MG63 (cell line): Measurements from ENCODE around the gene POLR2C. TPM values are rescaled to one million over a fixed set of nuclear protein-coding genes. Genes with fewer than 3 reads are reported as not detected.
A peak's percentile ranks its signal among the peaks of the same experiment; 100 is the strongest.
"Not testable (repeated sequence)": the region's sequence is repeated elsewhere in the genome, so short reads cannot be mapped to it uniquely, and the experiment has no call there.

ENCODE experiments used
- DNase-seq: peaks from one replicate; pipeline ENCODE4 v3.0.0-alpha.2; 2020
- H3K27me3 ChIP-seq: fragments of 250-450 bp; sonication (Bioruptor Pico); 2 replicates; pipeline ENCODE4 v1.5.1; 2020; ENCODE audit warnings: mild to moderate bottlenecking, moderate library complexity
- H3K36me3 ChIP-seq: fragments of 250-450 bp; sonication (Bioruptor Pico); 2 replicates; pipeline ENCODE4 v1.5.1; 2020; ENCODE audit warnings: mild to moderate bottlenecking, moderate library complexity
- H3K4me3 ChIP-seq: fragments of 250-450 bp; sonication (Bioruptor Pico); 2 replicates; pipeline ENCODE4 v1.5.1; 2020; ENCODE audit warnings: mild to moderate bottlenecking, moderate library complexity
- H3K9me3 ChIP-seq: fragments of 250-450 bp; sonication (Bioruptor Pico); 2 replicates; pipeline ENCODE4 v1.5.1; 2020; ENCODE audit warnings: mild to moderate bottlenecking, moderate library complexity
- total RNA-seq: library from RNA; depleted of rRNA; stranded (reverse); fragments of >200 nt; shearing (Covaris generic); gene quantifications from 2 replicates; pipeline ENCODE4 v1.2.3, GENCODE V29; 2014; ENCODE audit warnings: low replicate concordance; rRNA removed

Gene POLR2C
- total RNA-seq = 482 TPM in 2 replicates

- Histone ChIP-seq H3K4me3 (peak within 1 kb of the TSS; percentile 84), H3K9me3 (no peaks in the 10 kb centered on the region), H3K36me3 (peaks cover 82% of the 10 kb centered on the region), H3K27me3 (no peaks in the 10 kb centered on the region)
- peak; percentile 96 for DNase-seq
Measured at GRCh38 chr16:57462209-57462977, at the start of gene POLR2C. TSS of gene POLR2C (plus strand) at chr16:57462679. CDS start at chr16:57462725, 46 bp downstream.

GRCh38 chr16:57413301-57413730 is 49.2 kb upstream of the POLR2C start:
- no peaks in the 10 kb centered on the region for H3K36me3 ChIP-seq

GRCh38 chr16:57413733-57414132 is 48.7 kb upstream of the POLR2C start:
- Histone ChIP-seq H3K27me3 (peaks cover 11% of the 10 kb centered on the region), H3K4me3 (no peak overlapping the region), H3K36me3 (no peaks in the 10 kb centered on the region), H3K9me3 (no peaks in the 10 kb centered on the region)
- DNase-seq = no peak

More at GRCh38 chr16:57413301-57413730, 49.2 kb upstream of the POLR2C start:
- no peaks in the 10 kb centered on the region for H3K9me3 ChIP-seq
- peaks cover 11% of the 10 kb centered on the region for H3K27me3 ChIP-seq
- no peak overlapping the region for H3K4me3 ChIP-seq
- DNase-seq = no peak

DNA sequence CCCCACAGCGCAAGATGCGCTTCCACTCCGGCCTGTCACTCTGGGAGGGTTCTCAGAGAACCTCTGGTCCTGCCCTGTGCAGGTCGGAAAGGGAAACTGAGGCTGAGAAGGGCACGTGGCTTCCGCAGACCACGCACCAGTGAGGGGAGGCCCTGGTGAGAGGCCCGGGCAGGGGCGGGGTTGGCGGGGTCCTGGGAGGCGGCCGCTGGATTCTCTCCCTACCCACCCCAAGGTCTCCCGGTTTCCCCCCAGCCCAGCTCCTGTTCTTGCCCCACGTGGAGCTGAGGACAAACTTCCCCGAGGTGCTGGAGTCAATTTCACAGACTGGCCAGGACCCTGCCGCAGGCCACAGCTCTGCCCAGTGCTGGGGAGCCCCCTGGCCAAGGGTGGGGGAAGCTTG is 46.4 kb upstream of the POLR2C start:
- Histone ChIP-seq H3K27me3 (peaks cover 5% of the 10 kb centered on the region), H3K36me3 (no peaks in the 10 kb centered on the region), H3K4me3 (no peak overlapping the region), H3K9me3 (no peaks in the 10 kb centered on the region)
- no peak for DNase-seq

GRCh38 chr16:57419506-57419905 is 43.0 kb upstream of the POLR2C start:
- H3K36me3 ChIP-seq = no peaks in the 10 kb centered on the region
- no peaks in the 10 kb centered on the region for H3K9me3 ChIP-seq
- H3K4me3 ChIP-seq = no peak overlapping the region
- no peaks in the 10 kb centered on the region for H3K27me3 ChIP-seq
- no peak for DNase-seq

DNA sequence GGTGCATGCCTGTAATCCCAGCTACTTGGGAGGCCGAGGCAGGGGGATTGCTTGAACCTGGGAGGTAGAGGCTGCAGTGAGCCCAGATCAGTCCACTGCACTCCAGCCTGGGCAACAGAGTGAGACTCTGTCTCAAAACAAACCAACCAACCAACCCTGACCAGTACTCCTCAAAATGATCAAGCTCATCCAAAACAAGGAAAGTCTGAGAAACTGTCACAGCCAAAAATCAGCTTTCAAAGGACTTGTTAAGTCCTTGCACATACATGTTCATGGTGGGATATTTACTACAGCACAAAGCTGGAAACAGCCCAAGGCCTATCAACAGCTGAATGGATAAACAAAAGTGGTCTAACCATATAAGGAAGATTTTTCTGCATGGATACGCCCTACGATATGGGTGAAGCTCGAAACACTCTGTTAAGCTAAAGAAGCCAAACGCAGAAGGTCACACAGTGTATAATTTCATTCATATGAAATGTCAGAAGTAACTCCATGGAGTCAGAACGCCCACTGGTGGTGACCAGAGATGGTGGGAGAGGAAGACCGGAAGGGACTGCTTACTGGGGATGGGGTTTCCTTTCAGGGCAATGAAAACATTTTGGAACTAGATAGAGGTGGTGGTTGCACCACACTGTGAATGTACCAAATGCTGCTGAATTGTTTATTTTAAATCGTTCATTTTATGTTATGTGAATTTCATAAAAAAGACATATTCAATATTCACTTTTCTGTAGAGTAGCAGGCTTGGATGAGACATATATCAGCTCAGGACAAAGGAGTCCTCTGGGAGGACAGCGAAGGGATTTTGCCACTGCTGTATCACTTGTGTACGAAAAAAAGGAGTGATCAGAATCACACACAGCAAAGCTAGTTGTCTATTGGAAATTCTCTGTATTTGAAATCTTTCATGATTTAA is 40.2 kb upstream of the POLR2C start:
- Histone ChIP-seq H3K36me3 (peaks cover 9% of the 10 kb centered on the region), H3K27me3 (no peaks in the 10 kb centered on the region), H3K9me3 (no peaks in the 10 kb centered on the region), H3K4me3 (no peak overlapping the region)
- peak; percentile 72 for DNase-seq

GRCh38 chr16:57423152-57423551 is 39.3 kb upstream of the POLR2C start:
- DNase-seq = no peak
- no peak overlapping the region for H3K4me3 ChIP-seq

DNA sequence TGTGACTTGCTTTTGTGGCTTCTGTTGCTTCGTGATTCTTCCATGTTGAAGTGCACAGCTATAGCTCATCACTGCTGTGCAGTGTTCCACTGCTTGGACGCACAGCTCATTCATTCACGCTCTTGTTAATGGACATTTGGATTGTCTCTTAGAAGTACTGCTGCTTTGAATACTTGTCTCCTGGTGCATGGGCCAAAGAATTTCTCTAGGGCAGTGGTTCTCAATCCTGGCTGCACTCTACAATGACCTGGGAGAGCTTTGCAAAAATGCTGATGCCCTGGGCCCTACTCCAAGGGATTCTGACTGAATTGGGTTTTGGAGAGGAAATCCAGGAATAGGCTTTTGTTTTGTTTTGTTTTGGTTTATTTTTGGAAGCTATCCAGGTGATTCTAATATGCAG is 37.9 kb upstream of the POLR2C start:
- H3K27me3 ChIP-seq = no peaks in the 10 kb centered on the region
- no peak for DNase-seq
- no peak overlapping the region for H3K4me3 ChIP-seq
- H3K36me3 ChIP-seq = peaks cover 31% of the 10 kb centered on the region
- no peaks in the 10 kb centered on the region for H3K9me3 ChIP-seq

More at GRCh38 chr16:57423152-57423551, 39.3 kb upstream of the POLR2C start:
- Histone ChIP-seq H3K9me3 (no peaks in the 10 kb centered on the region), H3K36me3 (peaks cover 18% of the 10 kb centered on the region), H3K27me3 (no peaks in the 10 kb centered on the region)

DNA sequence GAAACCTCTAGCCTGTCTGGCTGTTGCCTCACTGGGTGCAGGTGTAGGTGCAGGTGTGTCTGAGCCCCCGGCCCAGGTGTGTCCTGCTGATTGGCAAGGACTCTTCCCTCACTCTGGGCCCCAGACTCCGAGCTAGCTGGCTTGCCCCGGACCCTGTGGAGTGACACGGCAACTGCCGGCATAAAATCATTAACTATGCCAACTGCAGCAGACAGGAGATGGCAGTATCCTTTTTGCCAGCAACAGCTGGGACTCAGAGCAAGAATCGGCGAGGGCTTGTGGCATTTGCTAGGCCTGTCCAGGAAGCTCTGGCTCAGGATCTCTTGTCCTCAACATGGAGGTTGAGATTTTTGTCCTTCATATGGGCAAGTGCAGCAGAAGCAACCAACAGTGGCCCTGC is 36.1 kb upstream of the POLR2C start:
- no peaks in the 10 kb centered on the region for H3K9me3 ChIP-seq
- H3K27me3 ChIP-seq = no peaks in the 10 kb centered on the region
- no peak overlapping the region for H3K4me3 ChIP-seq
- peaks cover 49% of the 10 kb centered on the region for H3K36me3 ChIP-seq
- no peak for DNase-seq

DNA sequence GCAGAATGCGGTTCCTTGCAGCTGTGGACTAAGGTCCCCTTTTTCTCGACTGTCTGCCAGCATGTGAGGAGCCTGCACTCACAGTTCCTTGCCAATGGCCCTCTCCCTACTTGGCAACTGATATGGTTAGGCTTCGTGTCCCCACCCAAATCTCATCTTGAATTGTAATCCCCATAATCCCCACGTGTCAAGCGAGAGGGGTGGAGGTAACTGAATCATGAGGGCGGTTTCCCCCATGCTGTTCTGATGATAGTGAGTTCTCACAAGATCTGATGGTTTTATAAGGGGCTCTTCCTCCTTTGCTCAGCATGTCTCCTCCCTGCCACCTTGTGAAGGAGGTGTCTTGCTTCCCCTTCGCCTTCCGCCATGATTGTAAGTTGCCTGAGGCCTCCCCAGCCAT is 35.2 kb upstream of the POLR2C start:
- H3K36me3 ChIP-seq = peaks cover 58% of the 10 kb centered on the region
- no peak for DNase-seq
- H3K9me3 ChIP-seq = no peaks in the 10 kb centered on the region
- H3K27me3 ChIP-seq = no peaks in the 10 kb centered on the region
- H3K4me3 ChIP-seq = no peak overlapping the region

DNA sequence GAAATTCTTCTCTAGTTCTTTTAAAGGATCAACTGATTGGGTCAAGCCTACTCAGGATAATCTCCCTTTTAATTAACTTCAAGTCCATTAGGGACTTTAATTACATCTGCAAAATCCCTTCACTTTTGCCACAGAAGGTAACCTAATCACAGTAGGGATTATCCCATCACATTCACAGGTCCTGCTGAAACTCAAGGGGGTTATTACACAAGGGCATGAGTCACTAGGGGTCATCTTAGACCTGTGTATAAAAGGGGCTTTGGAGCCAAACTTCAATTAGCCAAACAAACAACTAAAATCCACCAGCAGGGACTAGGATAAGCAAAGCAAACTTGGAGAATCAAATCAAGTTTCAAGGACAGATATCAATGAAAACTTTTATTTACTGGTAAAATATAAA is 34.7 kb upstream of the POLR2C start:
- peaks cover 63% of the 10 kb centered on the region for H3K36me3 ChIP-seq
- no peaks in the 10 kb centered on the region for H3K9me3 ChIP-seq
- no peaks in the 10 kb centered on the region for H3K27me3 ChIP-seq
- H3K4me3 ChIP-seq = no peak overlapping the region
- no peak for DNase-seq

DNA sequence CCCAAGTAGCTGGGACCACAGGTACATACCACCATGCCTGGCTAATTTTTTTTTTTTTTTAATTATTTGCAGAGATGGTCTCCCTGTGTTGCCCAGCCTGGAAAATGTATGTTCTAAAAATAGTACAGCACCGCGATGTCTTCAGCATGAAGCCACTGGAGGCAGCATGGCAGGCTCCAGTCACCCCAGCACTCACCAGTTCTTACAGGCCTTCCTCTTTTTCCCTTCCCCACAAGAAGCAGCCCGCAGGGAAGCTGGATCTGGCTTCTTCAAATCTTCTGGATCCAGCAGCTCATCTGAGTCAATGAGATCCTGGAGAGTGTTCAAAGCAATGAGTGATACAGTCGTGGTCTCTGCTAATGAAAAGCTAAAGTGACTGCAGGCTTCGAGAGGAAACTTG is 31.5 kb upstream of the POLR2C start:
- H3K36me3 ChIP-seq = peaks cover 95% of the 10 kb centered on the region

GRCh38 chr16:57432505-57432904 is 30.0 kb upstream of the POLR2C start:
- no peaks in the 10 kb centered on the region for H3K9me3 ChIP-seq
- no peak for DNase-seq
- H3K27me3 ChIP-seq = no peaks in the 10 kb centered on the region
- H3K4me3 ChIP-seq = no peak overlapping the region
- peaks cover 97% of the 10 kb centered on the region for H3K36me3 ChIP-seq

More for the DNA sequence above, 31.5 kb upstream of the POLR2C start:
- DNase-seq = no peak
- Histone ChIP-seq H3K4me3 (no peak overlapping the region), H3K9me3 (no peaks in the 10 kb centered on the region), H3K27me3 (no peaks in the 10 kb centered on the region)

DNA sequence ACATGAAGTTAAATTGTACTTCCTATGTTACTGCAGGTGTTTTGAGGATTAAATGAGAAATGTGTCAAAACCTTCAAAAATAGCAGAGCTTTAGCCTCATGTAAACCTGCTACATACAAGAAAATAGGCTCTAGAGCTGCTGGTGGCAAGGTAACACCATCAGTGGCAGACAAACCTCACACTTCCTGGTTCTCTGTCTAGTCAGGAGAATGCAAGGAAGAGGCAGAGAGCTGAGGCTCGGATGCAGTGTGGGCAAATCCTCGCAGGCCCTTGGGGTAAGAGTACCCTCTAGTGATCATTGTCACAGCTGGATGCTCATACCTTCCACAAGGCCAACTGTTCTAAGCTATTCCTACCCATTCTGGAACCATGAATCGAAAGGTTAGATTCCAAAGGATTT is 29.5 kb upstream of the POLR2C start:
- Histone ChIP-seq H3K4me3 (no peak overlapping the region), H3K9me3 (no peaks in the 10 kb centered on the region), H3K36me3 (peaks cover 97% of the 10 kb centered on the region), H3K27me3 (no peaks in the 10 kb centered on the region)
- DNase-seq = no peak

GRCh38 chr16:57434003-57434402 is 28.5 kb upstream of the POLR2C start:
- H3K27me3 ChIP-seq = no peaks in the 10 kb centered on the region
- no peak overlapping the region for H3K4me3 ChIP-seq
- DNase-seq = no peak
- peaks cover 97% of the 10 kb centered on the region for H3K36me3 ChIP-seq
- no peaks in the 10 kb centered on the region; the same call in 1 of the 2 replicates for H3K9me3 ChIP-seq

- no peak for DNase-seq
- Histone ChIP-seq H3K4me3 (no peak overlapping the region), H3K27me3 (no peaks in the 10 kb centered on the region), H3K9me3 (peaks cover 2% of the 10 kb centered on the region), H3K36me3 (peaks cover 98% of the 10 kb centered on the region)
Measured at GRCh38 chr16:57435838-57436237, 26.6 kb upstream of the POLR2C start.

GRCh38 chr16:57439947-57440346 is 22.5 kb upstream of the POLR2C start:
- not testable (repeated sequence) for H3K27me3 ChIP-seq, H3K9me3 ChIP-seq, H3K4me3 ChIP-seq, DNase-seq
- peaks cover 89% of the 10 kb centered on the region for H3K36me3 ChIP-seq
